Measurements from ENCODE around the gene CRISPLD2.
"Not testable (repeated sequence)": the region's sequence is repeated elsewhere in the genome, so short reads cannot be mapped to it uniquely, and the experiment has no call there.

CRISPLD2 gene

DNA sequence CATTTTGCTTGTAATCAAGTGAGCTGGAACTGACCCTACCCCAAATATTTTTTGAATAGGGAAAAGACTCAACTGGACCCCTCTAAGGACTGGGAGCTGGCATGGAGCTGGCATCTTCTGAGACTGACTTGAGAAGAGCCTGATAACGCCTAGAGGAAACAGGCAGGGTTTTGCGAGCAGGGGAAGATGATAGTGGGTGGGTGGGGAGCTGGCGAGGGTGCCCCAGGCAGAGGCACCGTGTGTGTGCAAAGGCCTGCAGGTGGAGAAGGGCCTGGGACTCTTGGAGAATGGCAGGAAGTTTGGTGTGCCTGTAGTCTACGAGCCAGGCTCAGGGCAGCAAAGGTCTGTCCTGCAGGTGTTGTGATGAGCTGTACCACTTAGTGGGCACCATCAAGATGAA lies 4.1 kb downstream of the CRISPLD2 start:
- DNase-seq: no peak

DNA sequence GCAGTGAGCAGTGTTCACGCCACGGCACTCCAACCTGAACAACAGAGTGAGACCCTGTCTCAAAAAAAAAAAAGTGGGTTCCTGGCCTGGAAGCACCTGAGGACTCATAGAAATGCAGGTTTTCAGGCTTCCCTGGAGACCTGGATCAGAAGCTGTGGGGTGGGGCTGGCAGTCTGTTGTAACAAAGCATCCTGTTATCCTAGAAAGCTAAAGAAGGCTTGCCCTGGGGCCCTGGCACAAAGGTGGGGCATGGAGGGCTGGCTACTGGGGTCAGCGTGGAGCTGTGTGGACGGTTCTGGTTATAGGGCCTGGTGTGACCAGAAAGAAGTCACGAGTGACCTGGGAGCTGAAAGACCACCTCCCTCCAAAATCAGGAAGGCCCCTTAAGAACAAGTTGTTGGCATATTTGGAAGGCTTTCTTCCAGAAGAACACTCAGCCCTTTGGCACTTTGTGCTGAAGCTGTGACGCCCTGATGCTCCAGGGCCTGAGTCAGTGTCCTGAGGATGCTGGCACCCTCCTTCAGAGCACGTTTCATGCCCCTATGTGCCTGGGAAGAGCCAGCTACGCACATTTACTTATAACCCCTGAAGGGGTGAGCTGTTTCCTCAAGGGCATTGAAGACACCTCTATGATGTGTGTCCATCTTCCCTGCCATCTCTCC lies 6.2 kb downstream of the CRISPLD2 start:
- no peak for DNase-seq

DNA sequence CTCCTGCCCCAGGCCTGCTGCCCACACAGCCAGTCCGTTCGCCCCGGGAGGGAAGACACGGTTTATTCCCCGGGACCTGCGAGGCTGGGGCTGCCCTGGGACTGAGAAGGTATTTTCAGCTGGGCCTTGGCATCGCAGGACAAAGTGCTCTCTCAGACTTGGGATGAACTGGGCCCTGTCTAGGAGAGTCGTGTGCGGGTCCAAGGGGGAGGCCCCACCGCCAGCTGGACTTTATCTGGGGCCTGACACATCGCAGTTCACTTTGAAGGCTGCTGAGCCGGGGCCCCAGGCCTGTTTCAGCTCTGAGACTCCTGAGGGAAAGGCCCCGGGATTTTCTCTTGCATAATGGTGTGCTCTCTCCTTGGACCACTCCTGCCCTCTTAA lies 6.8 kb downstream of the CRISPLD2 start:
- no peak for DNase-seq

DNA sequence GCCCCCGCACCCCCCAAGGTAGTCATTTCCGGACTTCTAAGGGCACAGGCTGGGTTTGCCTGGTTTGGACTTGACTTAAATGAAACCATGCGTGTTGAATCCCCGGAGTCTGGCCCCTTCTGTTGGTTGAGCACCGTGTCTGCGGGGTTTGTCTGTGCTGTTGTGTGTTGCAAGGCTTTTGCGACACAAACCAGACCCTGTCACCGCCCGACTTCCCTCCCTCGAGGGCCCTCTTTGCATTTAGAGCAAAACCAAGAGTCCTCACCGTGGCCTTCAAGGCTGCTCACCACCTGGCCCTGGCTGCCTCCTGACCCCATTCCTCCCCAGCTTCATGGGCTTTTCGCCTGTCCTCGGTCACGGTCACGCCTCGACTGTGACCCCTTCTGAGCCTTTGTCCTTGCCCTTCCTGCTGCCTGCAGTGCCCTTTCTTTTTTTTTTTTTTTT lies 7.4 kb downstream of the CRISPLD2 start:
- DNase-seq: no peak

DNA sequence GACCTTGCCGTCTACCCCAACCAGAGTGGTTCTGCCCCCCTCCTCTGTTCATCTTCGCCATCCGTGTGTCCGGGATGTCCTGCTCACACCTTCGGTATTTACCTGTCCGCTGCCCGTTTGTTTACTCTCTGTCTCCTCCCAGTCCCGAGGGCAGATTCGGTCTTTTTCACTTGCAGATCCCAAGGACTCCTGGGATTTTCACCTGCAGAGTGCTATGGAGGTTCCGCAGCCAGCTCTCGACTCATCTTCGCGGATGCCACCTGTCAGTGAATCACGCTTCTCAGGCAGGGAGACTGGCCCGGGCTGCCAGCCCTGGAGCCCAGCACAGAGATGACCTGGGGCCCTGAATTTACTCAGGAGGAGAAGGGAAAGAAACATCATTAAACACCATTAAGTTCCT lies 8.1 kb downstream of the CRISPLD2 start:
- no peak for DNase-seq

DNA sequence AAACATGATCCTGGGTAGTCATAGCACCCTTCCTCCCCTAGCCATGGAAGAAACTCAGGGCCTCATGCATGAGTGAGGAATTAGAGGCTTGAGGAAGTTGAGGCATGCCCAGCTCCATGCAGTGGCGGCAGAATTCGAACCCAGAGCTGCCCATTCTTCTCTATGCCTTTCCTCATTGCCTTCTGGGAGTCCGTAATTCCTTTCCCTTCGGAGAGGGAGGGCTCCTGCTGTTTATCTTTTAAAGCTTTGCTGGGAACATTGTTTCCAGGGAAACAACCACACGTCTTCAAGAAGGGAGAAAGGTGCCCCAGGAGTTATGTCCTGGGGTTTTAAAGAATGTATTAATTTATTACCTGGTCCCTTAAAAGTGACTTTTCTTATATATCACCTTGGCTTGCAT lies 8.5 kb downstream of the CRISPLD2 start:
- DNase-seq: no peak

DNA sequence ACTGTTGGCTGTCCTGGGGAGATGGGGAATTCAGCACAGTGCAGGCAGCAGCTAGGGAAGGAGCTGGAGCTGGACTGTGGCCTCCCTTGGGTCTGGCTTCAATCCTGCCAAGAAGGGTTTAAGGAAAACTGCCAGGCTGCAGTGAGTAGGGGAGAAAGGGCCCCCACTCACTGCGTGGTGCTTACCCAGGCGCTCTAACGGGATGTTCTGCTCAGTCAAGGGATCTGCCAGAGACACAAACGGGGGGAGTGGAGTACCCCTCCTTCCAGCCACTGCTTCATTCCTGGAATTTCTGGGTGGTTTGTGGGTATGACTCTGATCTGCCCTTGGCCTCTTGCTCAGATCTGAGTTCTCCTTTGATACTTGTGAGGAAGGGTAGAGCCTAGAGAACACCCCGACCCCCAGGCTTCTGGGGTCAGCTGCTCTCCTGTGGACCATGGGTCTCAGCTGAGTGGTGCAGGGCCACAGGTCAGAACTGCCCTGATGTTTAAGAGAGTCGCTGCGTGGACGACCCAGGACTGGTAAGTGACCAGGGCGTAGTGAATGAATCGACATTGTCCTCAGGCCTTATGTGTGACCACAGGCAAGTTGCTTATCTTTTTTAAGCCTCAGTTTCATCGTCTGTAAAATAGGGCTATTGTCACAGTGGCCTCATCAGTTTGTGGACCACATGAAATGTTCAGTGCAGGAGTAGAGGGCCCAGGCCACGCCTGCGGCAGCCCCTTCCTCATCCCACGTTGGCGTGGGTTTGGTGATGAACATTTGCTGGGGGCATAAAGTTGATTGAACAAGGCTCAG lies 9.6 kb downstream of the CRISPLD2 start:
- DNase-seq: no peak

DNA sequence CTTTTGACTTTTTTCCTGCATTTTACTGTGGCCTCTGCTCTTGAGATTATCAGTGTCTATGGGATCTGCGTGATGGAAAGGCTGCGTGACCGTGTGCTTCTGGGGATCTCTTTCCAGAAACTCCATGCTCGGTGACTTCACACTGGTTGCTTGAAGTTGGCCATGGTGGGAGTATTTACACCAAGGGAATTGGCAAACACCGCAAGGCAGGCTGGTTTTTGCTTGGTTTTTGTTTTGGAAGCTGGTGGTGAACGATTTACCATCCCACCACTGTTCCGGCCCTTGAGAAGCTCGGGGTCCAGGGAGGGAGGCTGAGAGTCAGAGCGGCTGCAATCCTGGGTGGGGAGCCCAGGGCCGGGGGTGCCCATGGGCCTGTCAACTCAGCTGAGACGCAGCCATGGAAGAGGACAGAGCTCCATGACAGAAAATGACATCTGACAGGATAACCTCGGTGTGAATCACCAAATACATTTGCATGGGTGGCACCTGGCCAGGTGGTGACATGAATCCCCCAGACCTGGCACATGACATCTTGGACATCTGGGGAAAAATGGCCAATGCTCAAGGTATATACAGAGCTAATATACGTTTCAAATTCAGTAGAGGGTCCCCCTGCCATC lies 11.1 kb downstream of the CRISPLD2 start:
- DNase-seq: no peak

DNA sequence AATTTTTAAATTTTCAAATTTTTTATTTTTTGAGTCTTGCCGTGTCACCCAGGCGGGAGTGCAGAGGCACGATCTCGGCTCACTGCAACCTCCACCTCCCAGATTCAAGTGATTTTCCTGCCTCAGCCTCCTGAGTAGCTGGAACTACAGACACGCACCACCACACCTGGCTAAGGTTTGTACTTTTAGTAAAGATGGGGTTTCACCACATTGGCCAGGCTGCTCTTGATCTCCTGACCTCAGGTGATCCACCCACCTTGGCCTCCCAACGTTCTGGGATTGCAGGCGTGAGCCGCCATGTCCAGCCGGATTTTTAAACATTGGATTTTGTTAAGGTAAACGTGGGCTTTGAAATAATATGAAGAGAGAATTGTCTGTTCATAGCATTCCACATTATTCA lies 11.9 kb downstream of the CRISPLD2 start:
- DNase-seq: not testable (repeated sequence)

DNA sequence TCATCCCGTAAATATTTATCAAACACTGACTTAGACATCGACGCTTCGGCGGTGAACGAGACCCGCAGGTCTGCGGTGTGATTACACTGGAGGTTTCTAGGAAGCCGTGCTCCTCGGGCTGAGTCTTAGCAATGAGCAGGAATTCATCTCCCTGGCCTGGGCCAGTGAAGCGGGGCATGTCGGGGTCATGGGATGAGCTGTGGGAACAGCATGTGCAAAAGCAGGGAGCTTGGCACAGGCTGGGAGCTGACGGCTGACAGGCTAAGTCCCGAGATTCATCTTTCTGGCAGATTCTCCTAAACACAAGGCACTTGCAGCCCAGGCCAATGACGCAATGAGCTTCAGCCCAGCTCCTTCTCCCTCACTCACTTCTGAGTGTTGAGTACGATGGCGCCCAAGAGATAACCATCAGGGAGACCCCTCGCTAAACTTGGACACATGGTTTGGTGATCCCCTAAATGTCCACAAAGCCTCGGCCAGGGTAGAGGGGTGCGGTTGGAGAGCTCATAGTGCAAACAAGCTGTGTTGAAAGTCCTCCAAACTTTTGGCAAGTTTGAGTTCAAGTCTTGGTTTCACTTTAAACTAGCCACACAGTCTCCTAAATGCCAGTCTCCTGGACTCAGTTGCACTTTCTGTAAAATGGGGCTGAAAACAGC lies 12.8 kb downstream of the CRISPLD2 start:
- DNase-seq: no peak

DNA sequence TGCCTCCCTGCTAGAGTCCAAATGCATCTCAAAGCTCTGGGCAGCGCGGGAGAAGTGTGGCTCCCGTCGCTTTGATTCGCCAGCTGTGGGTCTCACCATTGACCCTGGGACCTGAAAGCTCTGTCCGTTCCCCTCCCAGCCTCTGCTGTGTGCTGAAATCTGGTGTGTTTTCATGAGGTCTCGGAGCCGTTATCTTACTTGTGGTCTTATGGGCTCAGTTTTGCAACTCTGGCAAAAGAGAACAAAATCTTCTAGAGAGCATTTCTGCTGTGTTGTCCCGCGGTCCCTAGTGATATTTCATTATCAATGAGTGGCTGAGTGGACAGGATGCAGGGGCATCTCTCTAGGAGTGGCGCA lies 13.3 kb downstream of the CRISPLD2 start:
- DNase-seq: no peak

DNA sequence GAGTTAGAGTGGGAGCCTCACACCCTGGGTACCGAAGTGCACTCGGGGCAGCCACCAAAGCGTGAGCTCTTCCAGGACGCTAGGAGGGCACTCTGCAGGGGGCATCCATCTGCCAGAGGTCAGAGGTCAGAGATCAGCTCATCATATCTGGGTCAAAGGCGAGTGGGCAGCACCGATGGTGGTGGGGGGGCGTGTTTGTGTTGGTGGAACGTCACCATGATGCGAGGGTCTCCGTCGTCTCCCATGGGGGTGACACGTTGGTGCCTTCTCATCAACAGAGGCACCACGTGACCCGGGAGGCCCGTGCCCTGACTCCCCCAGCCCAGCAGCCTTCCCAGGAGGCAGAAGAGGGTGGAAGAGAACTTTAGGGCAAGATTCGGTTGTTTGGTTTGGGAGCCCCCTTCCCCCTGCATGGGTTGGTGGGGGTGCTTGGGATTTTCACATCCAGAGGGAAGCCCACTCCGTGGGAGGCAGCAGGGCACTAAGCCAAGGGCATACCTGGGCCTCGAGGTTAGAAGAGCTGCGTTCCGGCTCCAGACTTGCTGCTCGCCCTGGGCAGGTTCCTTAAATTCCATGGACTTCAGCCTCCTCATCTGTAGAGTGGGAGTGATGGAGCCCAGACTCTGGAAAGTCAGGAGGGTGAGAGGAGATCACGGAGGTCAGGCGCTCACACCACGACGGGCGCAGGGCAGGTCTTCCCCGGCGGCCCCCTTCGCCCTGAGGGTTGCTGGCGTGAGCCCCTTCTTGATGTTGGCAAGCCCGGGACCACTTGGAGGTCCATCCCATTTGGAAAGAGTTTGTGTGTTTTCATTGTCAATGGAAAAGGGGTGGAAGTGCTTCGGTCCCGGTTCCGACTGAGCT lies 14.0 kb downstream of the CRISPLD2 start:
- DNase-seq: no peak

DNA sequence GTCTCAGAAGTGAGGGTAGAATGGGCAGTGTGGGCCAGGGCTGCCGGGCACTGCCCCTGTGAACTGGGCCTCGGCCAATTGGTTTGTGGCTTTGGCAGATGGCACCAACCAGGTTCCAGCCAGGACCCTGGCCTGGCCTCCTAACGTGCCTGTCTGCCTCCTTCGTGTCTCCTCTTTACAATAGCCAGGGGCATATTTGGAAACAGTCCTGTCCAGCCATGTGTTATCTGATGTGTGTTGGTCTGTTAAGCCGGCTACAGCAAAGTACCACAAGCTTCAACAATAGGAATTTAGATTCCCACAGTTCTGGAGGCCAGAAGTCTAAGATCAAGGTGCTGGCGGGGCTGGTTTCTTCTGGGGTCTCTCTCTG lies 14.6 kb downstream of the CRISPLD2 start:
- DNase-seq: no peak

DNA sequence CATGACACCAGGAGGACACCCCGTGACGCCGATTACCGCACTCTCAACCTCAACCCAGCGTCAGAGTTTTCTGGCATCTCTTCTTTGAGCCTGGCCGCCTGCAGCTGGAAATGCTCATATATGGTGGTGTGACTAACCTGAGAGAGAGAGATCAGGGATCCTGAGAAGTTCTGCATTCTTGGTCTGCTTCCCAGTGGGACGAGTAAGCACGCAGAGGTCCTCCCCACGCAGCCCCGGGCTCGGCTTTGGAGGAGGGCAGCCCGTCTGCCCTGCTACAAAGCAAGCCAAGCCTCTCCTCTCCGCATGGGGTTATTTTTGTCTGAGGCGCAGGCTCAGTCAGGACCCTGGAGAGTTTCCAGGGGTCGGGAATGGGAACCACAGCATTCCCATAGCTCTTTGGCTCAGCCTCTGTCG lies 16.5 kb downstream of the CRISPLD2 start:
- DNase-seq: no peak

DNA sequence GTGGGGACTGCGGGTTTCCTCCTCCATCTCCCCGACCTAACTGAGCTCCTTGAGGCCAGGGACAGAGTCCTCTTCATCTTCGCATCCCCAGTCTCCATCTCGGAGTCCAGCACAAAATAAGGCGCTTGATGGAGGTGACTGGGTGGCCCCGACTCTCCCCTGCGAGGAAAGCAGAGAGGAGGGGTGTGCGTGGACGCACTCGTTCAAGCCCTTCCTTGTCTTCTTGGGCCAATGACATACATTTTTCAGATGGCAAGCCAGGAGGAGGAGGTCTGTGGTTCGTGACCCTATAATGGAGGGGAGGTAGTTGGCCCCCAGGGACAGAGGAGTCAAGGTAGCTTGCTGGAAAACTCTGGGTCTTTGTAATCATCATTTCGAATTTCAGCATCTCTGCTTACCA lies 17.2 kb downstream of the CRISPLD2 start:
- DNase-seq: no peak

DNA sequence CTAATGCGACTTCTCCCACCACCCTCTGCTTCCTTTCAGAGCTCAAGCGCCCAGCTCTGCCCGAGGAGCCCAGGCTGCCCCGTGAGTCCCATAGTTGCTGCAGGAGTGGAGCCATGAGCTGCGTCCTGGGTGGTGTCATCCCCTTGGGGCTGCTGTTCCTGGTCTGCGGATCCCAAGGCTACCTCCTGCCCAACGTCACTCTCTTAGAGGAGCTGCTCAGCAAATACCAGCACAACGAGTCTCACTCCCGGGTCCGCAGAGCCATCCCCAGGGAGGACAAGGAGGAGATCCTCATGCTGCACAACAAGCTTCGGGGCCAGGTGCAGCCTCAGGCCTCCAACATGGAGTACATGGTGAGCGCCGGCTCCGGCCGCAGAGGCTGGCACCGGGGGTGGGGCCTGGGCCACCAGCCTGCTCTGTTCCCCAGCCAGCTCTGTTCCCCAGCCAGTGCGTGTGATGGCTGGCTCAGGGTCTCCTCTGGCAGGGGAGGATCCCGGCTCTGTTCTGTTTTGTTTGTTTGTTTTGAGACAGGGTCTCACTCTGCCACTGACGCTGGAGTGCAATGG lies 18.7 kb downstream of the CRISPLD2 start:
- no peak for DNase-seq

DNA sequence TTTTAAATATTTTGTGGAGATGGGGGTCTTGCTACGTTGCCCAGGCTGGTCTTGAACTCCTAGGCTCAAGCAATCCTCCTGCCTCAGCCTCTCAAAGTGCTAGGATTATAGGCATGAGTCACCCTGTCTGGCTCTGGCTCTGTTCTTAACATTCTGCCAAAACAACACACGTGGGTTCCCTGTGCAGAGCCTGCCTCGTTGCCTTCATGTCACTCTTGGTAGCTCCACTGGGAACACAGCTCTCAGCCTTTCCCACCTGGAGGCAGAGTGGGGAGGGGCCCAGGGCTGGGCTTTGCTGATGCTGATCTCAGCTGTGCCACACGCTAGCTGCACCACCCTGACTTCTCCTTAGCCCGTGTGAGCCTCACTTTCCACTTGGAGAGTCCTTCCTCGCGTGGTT lies 19.3 kb downstream of the CRISPLD2 start:
- DNase-seq: no peak

DNA sequence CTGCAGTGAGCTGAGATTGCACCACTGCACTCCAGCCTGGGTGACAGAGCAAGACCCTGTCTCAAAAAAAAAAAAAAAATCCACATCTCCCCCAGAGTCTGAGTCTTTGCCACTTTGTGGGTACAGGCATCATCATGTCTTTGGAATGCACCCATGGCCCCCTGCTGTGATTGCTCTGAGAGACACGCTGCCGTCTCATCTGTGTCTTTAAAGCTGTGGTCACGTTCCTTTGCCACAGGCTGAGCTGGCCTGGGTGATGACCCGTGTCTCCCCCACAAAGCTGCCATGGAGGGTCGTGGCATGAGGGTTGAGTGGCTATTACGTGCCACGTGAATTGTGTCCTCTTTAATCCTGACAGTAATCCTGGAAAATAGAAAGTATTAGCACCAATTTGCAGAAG lies 20.2 kb downstream of the CRISPLD2 start:
- no peak for DNase-seq

DNA sequence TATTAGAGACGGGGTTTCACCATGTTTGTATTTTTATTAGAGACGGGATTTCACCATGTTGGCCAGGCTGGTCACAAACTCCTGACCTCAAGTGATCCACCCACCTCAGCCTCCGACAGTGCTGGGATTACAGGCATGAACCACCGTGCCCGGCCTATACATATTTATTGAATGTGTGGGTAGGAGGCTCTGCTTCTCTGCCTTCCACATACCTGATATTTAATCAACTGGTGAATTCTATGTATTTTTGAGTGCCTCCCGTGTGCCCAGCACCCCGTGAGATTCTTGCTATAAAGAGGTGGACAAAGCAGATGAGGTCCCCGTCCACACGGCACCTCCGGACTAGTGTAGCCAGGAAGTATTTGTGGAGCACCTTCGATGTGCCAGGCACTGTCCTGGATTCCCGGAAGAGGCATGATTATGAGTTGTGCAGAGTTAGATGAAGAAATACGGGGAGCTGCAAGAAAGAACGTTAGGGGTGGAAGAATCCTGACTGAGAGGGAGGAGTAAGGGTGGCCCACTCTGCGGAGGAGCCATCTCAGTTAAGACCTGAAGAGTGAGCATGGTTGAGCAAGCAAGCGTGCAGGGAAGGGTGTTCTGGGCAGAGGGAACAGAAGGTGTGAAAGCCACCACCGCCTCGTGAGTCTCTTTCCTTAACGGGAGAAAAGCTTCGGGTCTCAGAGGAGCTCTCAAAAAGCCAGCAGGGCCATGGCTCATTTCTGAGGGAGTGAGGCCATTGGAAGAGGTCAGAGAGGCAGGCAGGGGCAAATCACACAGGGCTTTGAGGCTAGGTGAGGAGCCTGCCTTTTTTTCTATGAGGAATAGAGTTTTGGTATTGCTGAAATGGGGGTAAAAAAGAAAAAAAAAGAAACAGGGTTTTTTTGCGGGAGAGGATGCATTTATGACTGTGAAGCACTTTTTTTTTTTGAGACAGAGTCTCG lies 21.2 kb downstream of the CRISPLD2 start:
- DNase-seq: no peak

DNA sequence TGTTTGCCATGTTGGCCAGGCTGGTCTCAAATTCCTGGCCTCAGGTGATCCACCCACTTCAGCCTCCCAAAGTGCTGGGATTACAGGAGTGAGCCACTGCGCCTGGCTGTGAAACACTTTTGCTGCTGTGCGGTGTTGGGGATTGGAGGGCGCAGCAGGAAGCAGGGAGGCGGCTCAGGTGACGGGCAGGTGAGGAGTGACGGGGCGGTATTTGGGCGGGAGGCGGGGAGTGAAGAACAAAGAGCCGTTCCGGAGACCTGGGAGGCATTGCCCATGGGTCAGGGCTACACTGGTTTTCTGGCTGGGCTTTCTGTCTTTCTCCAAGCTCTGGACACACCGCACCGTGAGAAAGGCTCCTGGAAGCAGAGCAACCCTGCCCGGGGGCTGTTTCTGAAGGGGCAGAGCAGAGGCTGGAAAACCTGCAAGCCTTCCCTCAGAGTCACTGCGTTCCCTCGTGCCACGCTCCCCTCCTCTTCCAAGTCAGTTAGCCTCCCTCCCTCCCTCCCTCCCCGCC lies 22.1 kb downstream of the CRISPLD2 start:
- no peak for DNase-seq

DNA sequence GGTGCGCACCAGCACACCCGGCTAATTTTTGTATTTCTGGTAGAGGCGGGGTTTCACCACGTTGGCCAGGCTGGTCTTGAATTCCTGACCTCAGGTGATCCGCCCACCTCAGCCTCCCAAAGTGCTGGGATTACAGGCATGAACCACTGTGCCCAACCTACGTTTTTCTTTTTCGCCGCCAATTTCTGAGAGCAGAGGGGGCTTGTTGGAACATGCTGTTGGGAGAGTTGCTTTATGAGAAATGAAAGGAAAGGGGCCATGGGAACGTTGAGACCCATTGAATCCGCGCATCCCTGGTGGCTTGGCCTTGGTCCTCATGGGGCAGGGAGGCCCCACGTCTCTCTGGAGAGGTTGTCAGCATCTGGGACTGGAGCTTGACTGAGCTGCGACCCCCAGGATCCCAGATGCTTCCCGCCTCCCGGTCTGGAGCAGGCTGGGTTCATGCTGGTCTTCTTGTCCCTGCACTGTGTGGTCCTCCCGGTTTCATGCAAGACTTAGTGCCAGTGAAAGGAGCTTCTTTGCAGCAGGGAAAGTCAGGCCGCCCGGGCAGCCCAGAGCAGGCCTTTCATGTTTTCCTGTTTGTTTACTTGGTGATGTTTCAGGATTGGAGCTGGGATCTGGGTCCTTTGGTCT lies 22.8 kb downstream of the CRISPLD2 start:
- DNase-seq: no peak
